ENCODE measurements around the gene ECE2.

GRCh38 chr3:184332370-184333090 is 56.7 kb downstream of the ECE2 start:
- TF ChIP-seq CTCF (IDR thresholded peaks at IDR 0.05): no peak
- TF ChIP-seq POLR2AphosphoS5 (IDR thresholded peaks at IDR 0.05): peak in 1 of 3 donors; percentile 16
- no peak for TF ChIP-seq POLR2A (IDR thresholded peaks at IDR 0.05)
